ENCODE measurements around the gene CD84. TPM values are rescaled to one million over a fixed set of nuclear protein-coding genes. Genes with fewer than 3 reads are reported as not detected.
"Not testable (repeated sequence)": the region's sequence is repeated elsewhere in the genome, so short reads cannot be mapped to it uniquely, and the experiment has no call there.

The CD84 gene
- polyA plus RNA-seq, 3 donors, result 0.85 to 1.3 (median 1.2) TPM

- no peak for DNase-seq (ENCODE audit: extremely low read depth in 1 of 11, low read depth in 9 of 11, low spot score in 4 of 11)
Measured at GRCh38 chr1:160550572-160551034, 28.7 kb downstream of the CD84 start.

- no peak for DNase-seq (ENCODE audit: extremely low read depth in 1 of 11, low read depth in 9 of 11, low spot score in 4 of 11)
Measured at GRCh38 chr1:160549665-160550006, 29.7 kb downstream of the CD84 start.

GRCh38 chr1:160548960-160549664, 30.2 kb downstream of the CD84 start:
- DNase-seq (ENCODE audit: extremely low read depth in 1 of 11, low read depth in 9 of 11, low spot score in 4 of 11), result no peak

- no peak for DNase-seq (ENCODE audit: extremely low read depth in 1 of 11, low read depth in 9 of 11, low spot score in 4 of 11)
Measured at GRCh38 chr1:160548183-160548582, 31.1 kb downstream of the CD84 start.

GRCh38 chr1:160547422-160547821, 31.9 kb downstream of the CD84 start:
- no peak for DNase-seq (ENCODE audit: extremely low read depth in 1 of 11, low read depth in 9 of 11, low spot score in 4 of 11)

GRCh38 chr1:160546942-160547341, 32.4 kb downstream of the CD84 start:
- DNase-seq (ENCODE audit: extremely low read depth in 1 of 11, low read depth in 9 of 11, low spot score in 4 of 11), result no peak

- no peak for DNase-seq (ENCODE audit: extremely low read depth in 1 of 11, low read depth in 9 of 11, low spot score in 4 of 11)
Measured at GRCh38 chr1:160544647-160545046, 34.6 kb downstream of the CD84 start.

- DNase-seq (ENCODE audit: extremely low read depth in 1 of 11, low read depth in 9 of 11, low spot score in 4 of 11), result peak; percentile 7 to 32 (median 16)
Measured at GRCh38 chr1:160542303-160542945, 36.9 kb downstream of the CD84 start.

GRCh38 chr1:160541622-160542302, 37.5 kb downstream of the CD84 start:
- no peak for DNase-seq (ENCODE audit: extremely low read depth in 1 of 11, low read depth in 9 of 11, low spot score in 4 of 11)

GRCh38 chr1:160540859-160541233, 38.5 kb downstream of the CD84 start:
- DNase-seq (ENCODE audit: extremely low read depth in 1 of 11, low read depth in 9 of 11, low spot score in 4 of 11), result no peak

- DNase-seq (ENCODE audit: extremely low read depth in 1 of 11, low read depth in 9 of 11, low spot score in 4 of 11), result no peak
Measured at GRCh38 chr1:160539990-160540858, 39.1 kb downstream of the CD84 start.

- no peak for DNase-seq (ENCODE audit: extremely low read depth in 1 of 11, low read depth in 9 of 11, low spot score in 4 of 11)
Measured at GRCh38 chr1:160539684-160539989, 39.7 kb downstream of the CD84 start.

- no peak for DNase-seq (ENCODE audit: extremely low read depth in 1 of 11, low read depth in 9 of 11, low spot score in 4 of 11)
Measured at GRCh38 chr1:160538985-160539651, 40.2 kb downstream of the CD84 start.

GRCh38 chr1:160537714-160538665, 41.3 kb downstream of the CD84 start:
- no peak for DNase-seq (ENCODE audit: extremely low read depth in 1 of 11, low read depth in 9 of 11, low spot score in 4 of 11)

- DNase-seq (ENCODE audit: extremely low read depth in 1 of 11, low read depth in 9 of 11, low spot score in 4 of 11), result no peak
Measured at GRCh38 chr1:160534823-160535605, 44.3 kb downstream of the CD84 start.

- DNase-seq (ENCODE audit: extremely low read depth in 1 of 11, low read depth in 9 of 11, low spot score in 4 of 11), result not testable (repeated sequence)
Measured at GRCh38 chr1:160532557-160532813, 46.8 kb downstream of the CD84 start.

- not testable (repeated sequence) for DNase-seq (ENCODE audit: extremely low read depth in 1 of 11, low read depth in 9 of 11, low spot score in 4 of 11)
Measured at GRCh38 chr1:160531809-160532556, 47.3 kb downstream of the CD84 start.
